GM06990 (cell line): ENCODE measurements around the gene ZPLD1.

Experiments used
- DNase-seq: peaks from one replicate; pipeline ENCODE4 v3.0.0-alpha.2; 2011; ENCODE audit not compliant: insufficient read length; ENCODE audit errors: extremely low read depth
- H3K27me3 ChIP-seq: replicated peaks from 2 replicates; pipeline ENCODE4 v1.6.0; 2011; ENCODE audit warnings: low read length; ENCODE audit not compliant: control insufficient read depth, insufficient read depth
- H3K36me3 ChIP-seq: 2 replicates; pipeline ENCODE4 v1.5.1; 2011; ENCODE audit warnings: low read length; ENCODE audit not compliant: control insufficient read depth, insufficient read depth
- H3K4me3 ChIP-seq: replicated peaks from 2 replicates; pipeline ENCODE4 v1.5.1; 2011; ENCODE audit warnings: low read depth, mild to moderate bottlenecking, control low read depth, low read length
- CTCF ChIP-seq: IDR thresholded peaks from 2 replicates; pipeline ENCODE4 v1.5.1; 2011; ENCODE audit warnings: low read length, control low read depth, mild to moderate bottlenecking, inconsistent platforms; ENCODE audit not compliant: insufficient read depth, poor library complexity, severe bottlenecking

The ZPLD1 gene

GRCh38 chr3:102434715-102435114 is at the start of gene ZPLD1:
TSS of gene ZPLD1 (plus strand) at chr3:102435015. CDS start at chr3:102438488, 3,473 bp downstream.
- no peaks in the 10 kb centered on the region for H3K36me3 ChIP-seq
- TF ChIP-seq CTCF = no peak
- no peak within 1 kb of the TSS for H3K4me3 ChIP-seq
- DNase-seq = no peak
- H3K27me3 ChIP-seq = no peaks in the 10 kb centered on the region

- no peak overlapping the region for H3K4me3 ChIP-seq
- DNase-seq = no peak
- H3K36me3 ChIP-seq = no peaks in the 10 kb centered on the region
- TF ChIP-seq CTCF = no peak
- no peaks in the 10 kb centered on the region for H3K27me3 ChIP-seq
Measured at GRCh38 chr3:102390171-102390864, 44.5 kb upstream of the ZPLD1 start.

- no peaks in the 10 kb centered on the region for H3K27me3 ChIP-seq
- no peak for DNase-seq
- TF ChIP-seq CTCF = no peak
Measured at GRCh38 chr3:102390916-102391315, 43.9 kb upstream of the ZPLD1 start.

GRCh38 chr3:102391491-102391890 is 43.3 kb upstream of the ZPLD1 start:
- no peak for TF ChIP-seq CTCF
- DNase-seq = no peak
- Histone ChIP-seq H3K27me3 (no peaks in the 10 kb centered on the region), H3K36me3 (no peaks in the 10 kb centered on the region), H3K4me3 (no peak overlapping the region)

More at GRCh38 chr3:102390916-102391315, 43.9 kb upstream of the ZPLD1 start:
- H3K4me3 ChIP-seq = no peak overlapping the region
- H3K36me3 ChIP-seq = no peaks in the 10 kb centered on the region

GRCh38 chr3:102394517-102394916 is 40.3 kb upstream of the ZPLD1 start:
- no peak for DNase-seq
- Histone ChIP-seq H3K4me3 (no peak overlapping the region), H3K27me3 (no peaks in the 10 kb centered on the region), H3K36me3 (no peaks in the 10 kb centered on the region)
- TF ChIP-seq CTCF = no peak

GRCh38 chr3:102398176-102398575 is 36.6 kb upstream of the ZPLD1 start:
- DNase-seq = no peak
- TF ChIP-seq CTCF = no peak
- H3K4me3 ChIP-seq = no peak overlapping the region
- H3K36me3 ChIP-seq = no peaks in the 10 kb centered on the region
- no peaks in the 10 kb centered on the region for H3K27me3 ChIP-seq
